ENCODE results near the gene ZNF436.

GRCh38 chr1:23357138-23357908 is 12.3 kb downstream of the ZNF436 start:
- TF ChIP-seq, protein P1, sequence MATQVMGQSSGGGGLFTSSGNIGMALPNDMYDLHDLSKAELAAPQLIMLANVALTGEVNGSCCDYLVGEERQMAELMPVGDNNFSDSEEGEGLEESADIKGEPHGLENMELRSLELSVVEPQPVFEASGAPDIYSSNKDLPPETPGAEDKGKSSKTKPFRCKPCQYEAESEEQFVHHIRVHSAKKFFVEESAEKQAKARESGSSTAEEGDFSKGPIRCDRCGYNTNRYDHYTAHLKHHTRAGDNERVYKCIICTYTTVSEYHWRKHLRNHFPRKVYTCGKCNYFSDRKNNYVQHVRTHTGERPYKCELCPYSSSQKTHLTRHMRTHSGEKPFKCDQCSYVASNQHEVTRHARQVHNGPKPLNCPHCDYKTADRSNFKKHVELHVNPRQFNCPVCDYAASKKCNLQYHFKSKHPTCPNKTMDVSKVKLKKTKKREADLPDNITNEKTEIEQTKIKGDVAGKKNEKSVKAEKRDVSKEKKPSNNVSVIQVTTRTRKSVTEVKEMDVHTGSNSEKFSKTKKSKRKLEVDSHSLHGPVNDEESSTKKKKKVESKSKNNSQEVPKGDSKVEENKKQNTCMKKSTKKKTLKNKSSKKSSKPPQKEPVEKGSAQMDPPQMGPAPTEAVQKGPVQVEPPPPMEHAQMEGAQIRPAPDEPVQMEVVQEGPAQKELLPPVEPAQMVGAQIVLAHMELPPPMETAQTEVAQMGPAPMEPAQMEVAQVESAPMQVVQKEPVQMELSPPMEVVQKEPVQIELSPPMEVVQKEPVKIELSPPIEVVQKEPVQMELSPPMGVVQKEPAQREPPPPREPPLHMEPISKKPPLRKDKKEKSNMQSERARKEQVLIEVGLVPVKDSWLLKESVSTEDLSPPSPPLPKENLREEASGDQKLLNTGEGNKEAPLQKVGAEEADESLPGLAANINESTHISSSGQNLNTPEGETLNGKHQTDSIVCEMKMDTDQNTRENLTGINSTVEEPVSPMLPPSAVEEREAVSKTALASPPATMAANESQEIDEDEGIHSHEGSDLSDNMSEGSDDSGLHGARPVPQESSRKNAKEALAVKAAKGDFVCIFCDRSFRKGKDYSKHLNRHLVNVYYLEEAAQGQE (IDR thresholded peaks at IDR 0.05; ENCODE audit: insufficient read depth in 1 of 2, low read depth in 2 of 2, low read length in 2 of 2), result no peak
- TF ChIP-seq POLR2AphosphoS5 (IDR thresholded peaks at IDR 0.05; ENCODE audit: low read depth, low read length), result no peak
- no peak for TF ChIP-seq TAF1 (IDR thresholded peaks at IDR 0.05; ENCODE audit: borderline replicate concordance, insufficient read depth, low read length)
- TF ChIP-seq FOXP2 (optimal IDR thresholded peaks at IDR 0.05; ENCODE audit: borderline replicate concordance, extremely low read depth, extremely low read length, insufficient read depth), result no peak
- TF ChIP-seq SIN3A (IDR thresholded peaks at IDR 0.05; ENCODE audit: borderline replicate concordance, insufficient read depth, low read length), result no peak
